NCI-H1092 treated with DMSO at 0.1 percent for 48 hours (cell line): ENCODE results near the gene TTC23L.
"Not testable (repeated sequence)": the region's sequence is repeated elsewhere in the genome, so short reads cannot be mapped to it uniquely, and the experiment has no call there.

ENCODE experiments used
- DNase-seq: peaks from one replicate; lab custom pipeline; 2025; lab: John Stamatoyannopoulos, UW

Gene TTC23L

GRCh38 chr5:34838785-34839714 lies at the start of gene TTC23L:
Gene TTC23L (plus strand): TSS chr5:34839164. CDS start chr5:34840672, 1,508 bp downstream.
- peak; percentile 91 for DNase-seq

GRCh38 chr5:34789639-34790038 lies 49.3 kb upstream of the TTC23L start:
- DNase-seq = no peak

- no peak for DNase-seq
Measured at GRCh38 chr5:34790069-34790468, 48.9 kb upstream of the TTC23L start.

GRCh38 chr5:34791761-34792244 lies 47.2 kb upstream of the TTC23L start:
- no peak for DNase-seq

GRCh38 chr5:34802834-34803563 lies 36.0 kb upstream of the TTC23L start:
- no peak for DNase-seq

- DNase-seq = no peak
Measured at GRCh38 chr5:34803974-34804732, 34.8 kb upstream of the TTC23L start.

GRCh38 chr5:34804913-34805312 lies 34.1 kb upstream of the TTC23L start:
- no peak for DNase-seq

GRCh38 chr5:34806532-34806931 lies 32.4 kb upstream of the TTC23L start:
- DNase-seq = no peak

GRCh38 chr5:34811706-34812105 lies 27.3 kb upstream of the TTC23L start:
- no peak for DNase-seq

- no peak for DNase-seq
Measured at GRCh38 chr5:34813509-34813908, 25.5 kb upstream of the TTC23L start.

- no peak for DNase-seq
Measured at GRCh38 chr5:34817558-34818351, 21.2 kb upstream of the TTC23L start.

- DNase-seq = no peak
Measured at GRCh38 chr5:34818717-34819116, 20.2 kb upstream of the TTC23L start.

- no peak for DNase-seq
Measured at GRCh38 chr5:34820593-34820992, 18.4 kb upstream of the TTC23L start.

GRCh38 chr5:34822956-34823715 lies 15.8 kb upstream of the TTC23L start:
- no peak for DNase-seq

- DNase-seq = no peak
Measured at GRCh38 chr5:34826347-34826746, 12.6 kb upstream of the TTC23L start.

- DNase-seq = no peak
Measured at GRCh38 chr5:34827588-34828506, 11.1 kb upstream of the TTC23L start.

- DNase-seq = not testable (repeated sequence)
Measured at GRCh38 chr5:34830827-34831226, 8.1 kb upstream of the TTC23L start.

- DNase-seq = no peak
Measured at GRCh38 chr5:34831303-34831702, 7.7 kb upstream of the TTC23L start.

- no peak for DNase-seq
Measured at GRCh38 chr5:34832568-34832967, 6.4 kb upstream of the TTC23L start.
